Measurements from ENCODE around the gene INPP4B.

GRCh38 chr4:142743121-142743825, 102.8 kb downstream of the INPP4B start:
- TF ChIP-seq, protein P1, sequence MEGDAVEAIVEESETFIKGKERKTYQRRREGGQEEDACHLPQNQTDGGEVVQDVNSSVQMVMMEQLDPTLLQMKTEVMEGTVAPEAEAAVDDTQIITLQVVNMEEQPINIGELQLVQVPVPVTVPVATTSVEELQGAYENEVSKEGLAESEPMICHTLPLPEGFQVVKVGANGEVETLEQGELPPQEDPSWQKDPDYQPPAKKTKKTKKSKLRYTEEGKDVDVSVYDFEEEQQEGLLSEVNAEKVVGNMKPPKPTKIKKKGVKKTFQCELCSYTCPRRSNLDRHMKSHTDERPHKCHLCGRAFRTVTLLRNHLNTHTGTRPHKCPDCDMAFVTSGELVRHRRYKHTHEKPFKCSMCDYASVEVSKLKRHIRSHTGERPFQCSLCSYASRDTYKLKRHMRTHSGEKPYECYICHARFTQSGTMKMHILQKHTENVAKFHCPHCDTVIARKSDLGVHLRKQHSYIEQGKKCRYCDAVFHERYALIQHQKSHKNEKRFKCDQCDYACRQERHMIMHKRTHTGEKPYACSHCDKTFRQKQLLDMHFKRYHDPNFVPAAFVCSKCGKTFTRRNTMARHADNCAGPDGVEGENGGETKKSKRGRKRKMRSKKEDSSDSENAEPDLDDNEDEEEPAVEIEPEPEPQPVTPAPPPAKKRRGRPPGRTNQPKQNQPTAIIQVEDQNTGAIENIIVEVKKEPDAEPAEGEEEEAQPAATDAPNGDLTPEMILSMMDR (IDR thresholded peaks at IDR 0.05; ENCODE audit: borderline replicate concordance, extremely low read depth, low read length, poor library complexity, severe bottlenecking) = no peak
- TF ChIP-seq EZH2 (IDR thresholded peaks at IDR 0.05; ENCODE audit: borderline replicate concordance, low read depth, low read length, severe bottlenecking) = no peak

Data from DND-41 (cell line).